Prostate gland (tissue), 2 donors: ENCODE measurements around the gene NKD2.

ENCODE experiments used
- CTCF ChIP-seq, 4 experiments: fragments of 200-600 bp in 2 of 4; fragments of 450-650 bp in 2 of 4; sonication (generic) in 2 of 4; IDR thresholded peaks; 1 replicate in 3 of 4; 2 replicates in 1 of 4; pipeline ENCODE4 v1.5.1; 2016 to 2019; ENCODE audit warnings: antibody characterized with exemption in 4 of 4, mild to moderate bottlenecking in 2 of 4, moderate library complexity in 2 of 4
- POLR2AphosphoS5 ChIP-seq: sonication (generic); formaldehyde crosslinking; IDR thresholded peaks from one replicate; pipeline ENCODE4 v1.6.1; 2017; ENCODE audit warnings: antibody characterized with exemption

- TF ChIP-seq CTCF (IDR thresholded peaks at IDR 0.05) (no peak), POLR2AphosphoS5 (no peak)
Measured at GRCh38 chr5:1012313-1012841, 3.8 kb downstream of the NKD2 start.
